ENCODE results near the gene LINS1.

DNA sequence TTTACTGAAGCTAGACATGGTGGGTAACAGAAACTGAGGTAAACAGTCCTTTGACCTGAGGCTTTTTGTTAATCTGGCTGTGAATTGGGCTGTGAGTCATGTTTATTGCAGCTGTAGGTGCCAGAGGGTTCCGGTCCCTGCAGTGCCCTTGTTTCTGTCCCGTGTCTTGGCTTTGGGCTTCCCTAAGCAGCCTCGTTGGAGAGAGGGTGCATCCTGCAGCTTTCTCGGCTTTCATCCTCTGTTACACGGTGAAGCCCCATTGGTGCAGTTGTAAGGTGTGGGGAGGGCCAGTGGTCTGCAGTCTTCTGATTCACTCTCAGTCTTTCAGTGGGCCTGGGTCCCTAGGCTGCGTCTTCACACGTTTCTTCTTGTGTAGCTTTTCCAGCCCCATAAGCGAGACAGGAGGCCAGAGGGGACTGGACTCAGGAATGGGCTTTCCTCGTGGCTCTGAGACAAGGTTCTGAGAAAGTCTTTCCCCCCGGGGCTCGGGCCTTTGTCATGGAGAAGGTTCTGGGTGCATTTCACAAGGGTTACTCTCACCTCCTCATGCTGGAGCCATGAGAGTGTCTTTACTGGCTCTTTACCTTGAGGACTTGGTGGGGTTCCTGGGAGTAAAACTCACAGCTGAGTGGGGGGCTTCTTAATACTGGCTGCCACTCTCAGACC, 33.6 kb upstream of the LINS1 start:
- TF ChIP-seq SP1 (IDR thresholded peaks at IDR 0.05) (no peak), HDGF (IDR thresholded peaks at IDR 0.05; ENCODE audit: borderline replicate concordance) (no peak), TARDBP (IDR thresholded peaks at IDR 0.05) (no peak), ZNF384 (IDR thresholded peaks at IDR 0.05) (no peak), L3MBTL2 (conservative IDR thresholded peaks at IDR 0.05) (no peak), FOXA1 (IDR thresholded peaks at IDR 0.05) (no peak), BHLHE40 (IDR thresholded peaks at IDR 0.05; ENCODE audit: borderline replicate concordance) (no peak), FOXM1 (IDR thresholded peaks at IDR 0.05; ENCODE audit: borderline replicate concordance) (no peak), LEF1 (IDR thresholded peaks at IDR 0.05; ENCODE audit: borderline replicate concordance) (no peak), ELF4 (IDR thresholded peaks at IDR 0.05) (no peak), NFRKB (IDR thresholded peaks at IDR 0.05) (no peak), FOXK2 (IDR thresholded peaks at IDR 0.05) (no peak), PKNOX1 (IDR thresholded peaks at IDR 0.05) (no peak), CTBP1 (IDR thresholded peaks at IDR 0.05; ENCODE audit: borderline replicate concordance) (no peak)
